Raji (cell line): ENCODE measurements around the gene CD19.

ENCODE experiments used
- POLR2A ChIP-seq: IDR thresholded peaks from 2 replicates; pipeline ENCODE4 v1.6.1; 2011; ENCODE audit warnings: low read depth, low read length, control low read depth; ENCODE audit not compliant: insufficient read depth

The CD19 gene

GRCh38 chr16:28931801-28932225 is at the start of gene CD19:
TSS of gene CD19 (plus strand) at chr16:28931971. CDS start at chr16:28932001, 30 bp downstream.
- peak; percentile 92 for TF ChIP-seq POLR2A

- TF ChIP-seq POLR2A: no peak
Measured at GRCh38 chr16:28882551-28883160, 49.1 kb upstream of the CD19 start.

- TF ChIP-seq POLR2A: no peak
Measured at GRCh38 chr16:28883221-28883996, 48.4 kb upstream of the CD19 start.

GRCh38 chr16:28884045-28884444 is 47.7 kb upstream of the CD19 start:
- no peak for TF ChIP-seq POLR2A

GRCh38 chr16:28886945-28887344 is 44.8 kb upstream of the CD19 start:
- no peak for TF ChIP-seq POLR2A

- no peak for TF ChIP-seq POLR2A
Measured at GRCh38 chr16:28891964-28892890, 39.5 kb upstream of the CD19 start.

- no peak for TF ChIP-seq POLR2A
Measured at GRCh38 chr16:28893291-28893690, 38.5 kb upstream of the CD19 start.

GRCh38 chr16:28895609-28896008 is 36.2 kb upstream of the CD19 start:
- no peak for TF ChIP-seq POLR2A

GRCh38 chr16:28897826-28898225 is 33.9 kb upstream of the CD19 start:
- TF ChIP-seq POLR2A: no peak

GRCh38 chr16:28898266-28898665 is 33.5 kb upstream of the CD19 start:
- no peak for TF ChIP-seq POLR2A

- TF ChIP-seq POLR2A: no peak
Measured at GRCh38 chr16:28898942-28899341, 32.8 kb upstream of the CD19 start.

- no peak for TF ChIP-seq POLR2A
Measured at GRCh38 chr16:28899882-28900590, 31.7 kb upstream of the CD19 start.

GRCh38 chr16:28900601-28901000 is 31.2 kb upstream of the CD19 start:
- TF ChIP-seq POLR2A: no peak

- no peak for TF ChIP-seq POLR2A
Measured at GRCh38 chr16:28901862-28902261, 29.9 kb upstream of the CD19 start.

- no peak for TF ChIP-seq POLR2A
Measured at GRCh38 chr16:28902909-28903308, 28.9 kb upstream of the CD19 start.
